MG63 (cell line): Measurements from ENCODE around the gene ARFGAP1. TPM values are rescaled to one million over a fixed set of nuclear protein-coding genes. Genes with fewer than 3 reads are reported as not detected.
A peak's percentile ranks its signal among the peaks of the same experiment; 100 is the strongest.

Experiments used
- DNase-seq: peaks from one replicate; pipeline ENCODE4 v3.0.0-alpha.2; 2020
- H3K27me3 ChIP-seq: fragments of 250-450 bp; sonication (Bioruptor Pico); 2 replicates; pipeline ENCODE4 v1.5.1; 2020; ENCODE audit warnings: mild to moderate bottlenecking, moderate library complexity
- H3K36me3 ChIP-seq: fragments of 250-450 bp; sonication (Bioruptor Pico); 2 replicates; pipeline ENCODE4 v1.5.1; 2020; ENCODE audit warnings: mild to moderate bottlenecking, moderate library complexity
- H3K4me3 ChIP-seq: fragments of 250-450 bp; sonication (Bioruptor Pico); 2 replicates; pipeline ENCODE4 v1.5.1; 2020; ENCODE audit warnings: mild to moderate bottlenecking, moderate library complexity
- H3K9me3 ChIP-seq: fragments of 250-450 bp; sonication (Bioruptor Pico); 2 replicates; pipeline ENCODE4 v1.5.1; 2020; ENCODE audit warnings: mild to moderate bottlenecking, moderate library complexity
- total RNA-seq: library from RNA; depleted of rRNA; stranded (reverse); fragments of >200 nt; shearing (Covaris generic); gene quantifications from 2 replicates; pipeline ENCODE4 v1.2.3, GENCODE V29; 2014; ENCODE audit warnings: low replicate concordance

The ARFGAP1 gene
- total RNA-seq, 1 experiment from 2014 or later, result 83.8 TPM

GRCh38 chr20:63267691-63268090, 4.9 kb upstream of the ARFGAP1 start:
- DNase-seq, result no peak
- H3K36me3 ChIP-seq, result no peaks in the 10 kb centered on the region
- no peaks in the 10 kb centered on the region for H3K27me3 ChIP-seq
- no peak overlapping the region for H3K4me3 ChIP-seq
- H3K9me3 ChIP-seq, result no peaks in the 10 kb centered on the region

DNA sequence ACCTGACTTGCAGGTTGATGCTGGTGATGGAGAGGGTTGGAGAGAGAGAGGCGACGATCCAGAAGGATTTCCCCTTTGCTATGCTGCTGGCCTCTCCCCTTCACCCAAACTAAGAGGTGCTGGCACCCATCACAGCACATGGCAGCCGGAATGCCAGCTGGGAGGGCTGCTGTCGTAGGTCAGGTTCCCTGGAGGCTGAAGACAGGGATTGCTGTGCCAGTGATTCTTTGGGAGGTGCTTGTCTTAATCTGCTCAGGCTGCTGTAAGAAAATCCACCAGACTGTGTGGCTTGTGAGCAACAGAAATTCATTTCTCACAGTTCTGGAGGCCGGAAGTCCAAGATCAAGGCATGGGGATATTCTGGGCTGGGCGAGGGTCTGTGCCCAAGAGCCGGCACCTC, 4.4 kb upstream of the ARFGAP1 start:
- H3K9me3 ChIP-seq, result no peaks in the 10 kb centered on the region
- no peak for DNase-seq
- H3K36me3 ChIP-seq, result no peaks in the 10 kb centered on the region
- H3K4me3 ChIP-seq, result no peak overlapping the region
- no peaks in the 10 kb centered on the region for H3K27me3 ChIP-seq

- Histone ChIP-seq H3K36me3 (0 out of 2 replicates have a peak, but pooled peaks cover under 1% of the 10 kb centered on the region), H3K4me3 (no peak overlapping the region), H3K27me3 (no peaks in the 10 kb centered on the region), H3K9me3 (no peaks in the 10 kb centered on the region)
- no peak for DNase-seq
Observed at GRCh38 chr20:63268671-63269439, 3.8 kb upstream of the ARFGAP1 start.

DNA sequence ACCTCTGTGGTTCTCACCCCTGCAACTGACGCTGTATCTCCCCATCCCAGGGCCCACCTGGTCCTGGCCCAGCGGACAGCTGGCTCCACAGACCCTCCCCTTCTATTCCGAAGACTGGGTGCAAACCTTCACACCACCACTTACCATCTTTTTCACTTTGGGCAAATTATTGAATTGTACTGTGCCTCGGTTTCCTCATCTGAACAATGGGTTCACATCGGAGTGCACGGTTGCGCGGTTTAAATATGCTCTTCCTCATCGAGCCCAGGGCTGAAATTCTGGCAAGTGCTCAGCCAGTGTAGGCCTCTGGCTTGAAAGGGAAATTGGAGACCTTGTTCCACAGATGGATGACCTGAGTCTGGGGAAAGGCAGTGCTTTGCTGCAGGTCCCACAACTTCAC, 2.9 kb upstream of the ARFGAP1 start:
- no peaks in the 10 kb centered on the region for H3K9me3 ChIP-seq
- peaks cover 7% of the 10 kb centered on the region for H3K36me3 ChIP-seq
- no peak overlapping the region for H3K4me3 ChIP-seq
- no peak for DNase-seq
- H3K27me3 ChIP-seq, result no peaks in the 10 kb centered on the region

GRCh38 chr20:63270606-63271325, 1.8 kb upstream of the ARFGAP1 start:
- Histone ChIP-seq H3K4me3 (no peak overlapping the region), H3K27me3 (no peaks in the 10 kb centered on the region), H3K9me3 (no peaks in the 10 kb centered on the region), H3K36me3 (peaks cover 17% of the 10 kb centered on the region)
- DNase-seq, result no peak

- Histone ChIP-seq H3K9me3 (no peaks in the 10 kb centered on the region), H3K36me3 (peaks cover 41% of the 10 kb centered on the region), H3K4me3 (peak overlapping the region; percentile 86), H3K27me3 (no peaks in the 10 kb centered on the region)
- no peak for DNase-seq
Observed at GRCh38 chr20:63273059-63273579, 506 bp downstream of the ARFGAP1 start.

- H3K4me3 ChIP-seq, result peak overlapping the region; percentile 86
- H3K36me3 ChIP-seq, result peaks cover 48% of the 10 kb centered on the region
- no peaks in the 10 kb centered on the region for H3K27me3 ChIP-seq
- H3K9me3 ChIP-seq, result no peaks in the 10 kb centered on the region
- DNase-seq, result peak; percentile 53
Observed at GRCh38 chr20:63273635-63274380, 1.2 kb downstream of the ARFGAP1 start.

DNA sequence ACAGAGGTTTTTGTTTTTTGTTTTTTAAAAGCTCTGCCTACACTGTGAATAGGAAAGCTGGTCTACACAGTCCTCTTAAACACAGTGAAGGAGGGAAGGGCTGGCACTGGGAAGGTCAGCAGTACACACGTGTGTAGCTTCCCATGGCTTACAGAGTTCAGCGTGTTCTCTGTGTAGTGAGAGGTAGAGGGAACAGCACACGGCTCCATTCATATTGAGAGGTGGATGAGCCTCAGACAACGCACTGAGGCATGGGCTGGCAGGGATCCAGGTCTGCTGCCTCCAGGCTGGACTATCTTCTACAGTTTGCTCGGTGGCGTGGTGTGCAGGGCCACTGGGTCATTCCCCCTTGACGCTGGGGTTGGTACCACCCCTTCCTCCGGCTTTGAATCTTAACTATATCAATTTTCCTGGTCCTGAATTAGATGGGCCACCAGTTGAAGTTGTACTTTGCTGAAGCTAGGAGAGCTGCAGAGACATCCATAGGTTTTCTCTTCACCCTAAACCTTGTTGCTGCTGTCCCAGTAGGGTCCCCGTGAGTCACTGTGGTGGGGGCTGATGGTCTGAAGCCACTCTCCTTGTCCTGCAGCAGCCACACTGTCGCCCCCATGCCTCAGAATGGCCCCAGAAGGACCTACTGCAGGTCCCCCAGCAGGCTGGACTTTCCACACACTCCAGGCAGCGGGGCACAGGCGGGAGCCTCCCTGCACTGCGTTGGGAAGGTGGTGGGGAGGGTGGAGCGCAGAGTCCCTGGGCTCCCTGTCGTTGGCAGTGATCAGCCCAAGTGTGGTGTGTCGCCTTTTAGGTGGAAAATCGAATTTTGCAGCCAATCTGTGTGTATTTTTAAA, 2.0 kb downstream of the ARFGAP1 start:
- no peak for DNase-seq
- Histone ChIP-seq H3K4me3 (no peak overlapping the region; the same call in 1 of the 2 replicates), H3K36me3 (peaks cover 54% of the 10 kb centered on the region)

GRCh38 chr20:63275825-63276224, 3.2 kb downstream of the ARFGAP1 start:
- peaks cover 66% of the 10 kb centered on the region for H3K36me3 ChIP-seq
- H3K9me3 ChIP-seq, result no peaks in the 10 kb centered on the region
- DNase-seq, result no peak
- H3K4me3 ChIP-seq, result no peak overlapping the region
- no peaks in the 10 kb centered on the region for H3K27me3 ChIP-seq

More for the DNA sequence above, 2.0 kb downstream of the ARFGAP1 start:
- Histone ChIP-seq H3K9me3 (no peaks in the 10 kb centered on the region), H3K27me3 (no peaks in the 10 kb centered on the region)

- H3K9me3 ChIP-seq, result no peaks in the 10 kb centered on the region
- no peaks in the 10 kb centered on the region for H3K27me3 ChIP-seq
- peaks cover 76% of the 10 kb centered on the region for H3K36me3 ChIP-seq
- DNase-seq, result no peak
- no peak overlapping the region for H3K4me3 ChIP-seq
Observed at GRCh38 chr20:63276956-63277355, 4.3 kb downstream of the ARFGAP1 start.

GRCh38 chr20:63277466-63278272, 5.1 kb downstream of the ARFGAP1 start:
- no peak overlapping the region for H3K4me3 ChIP-seq
- H3K27me3 ChIP-seq, result no peaks in the 10 kb centered on the region
- no peaks in the 10 kb centered on the region for H3K9me3 ChIP-seq
- peaks cover 78% of the 10 kb centered on the region for H3K36me3 ChIP-seq
- DNase-seq, result no peak

DNA sequence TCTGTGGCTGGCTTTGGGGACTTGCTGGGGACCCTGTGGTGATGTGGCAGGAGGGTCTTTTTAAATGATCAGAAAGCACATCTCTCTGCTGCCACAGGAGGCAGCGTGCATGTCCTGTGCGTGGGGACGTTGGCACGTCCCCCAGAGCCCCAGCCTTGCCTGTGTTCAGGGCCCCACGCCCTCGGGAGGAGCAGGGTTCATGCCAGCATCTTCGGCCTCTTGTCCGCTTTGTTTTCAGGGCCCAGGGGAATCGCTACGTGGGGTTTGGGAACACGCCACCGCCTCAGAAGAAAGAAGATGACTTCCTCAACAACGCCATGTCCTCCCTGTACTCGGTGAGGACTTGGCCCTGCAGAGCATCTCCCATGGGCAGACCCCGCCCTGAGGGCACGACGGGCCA, 6.0 kb downstream of the ARFGAP1 start:
- Histone ChIP-seq H3K36me3 (peaks cover 82% of the 10 kb centered on the region), H3K9me3 (no peaks in the 10 kb centered on the region), H3K4me3 (no peak overlapping the region), H3K27me3 (no peaks in the 10 kb centered on the region)
- DNase-seq, result no peak

GRCh38 chr20:63279931-63280330, 7.3 kb downstream of the ARFGAP1 start:
- no peak overlapping the region for H3K4me3 ChIP-seq
- no peak for DNase-seq
- H3K36me3 ChIP-seq, result peaks cover 73% of the 10 kb centered on the region
- H3K9me3 ChIP-seq, result no peaks in the 10 kb centered on the region
- no peaks in the 10 kb centered on the region for H3K27me3 ChIP-seq

- H3K27me3 ChIP-seq, result no peaks in the 10 kb centered on the region
- H3K9me3 ChIP-seq, result no peaks in the 10 kb centered on the region
- H3K4me3 ChIP-seq, result no peak overlapping the region
- peaks cover 71% of the 10 kb centered on the region for H3K36me3 ChIP-seq
- no peak for DNase-seq
Observed at GRCh38 chr20:63280371-63280770, 7.8 kb downstream of the ARFGAP1 start.

GRCh38 chr20:63280929-63281545, 8.4 kb downstream of the ARFGAP1 start:
- peaks cover 71% of the 10 kb centered on the region for H3K36me3 ChIP-seq
- no peak overlapping the region for H3K4me3 ChIP-seq
- H3K9me3 ChIP-seq, result no peaks in the 10 kb centered on the region
- no peaks in the 10 kb centered on the region for H3K27me3 ChIP-seq
- DNase-seq, result no peak
